Right ventricle myocardium superior (tissue), 1 donor: Measurements from ENCODE around the gene SLC7A6. TPM values are rescaled to one million over a fixed set of nuclear protein-coding genes. Genes with fewer than 3 reads are reported as not detected.

ENCODE experiments used
- ATAC-seq: fragments of 200-7000 bp; cut with Tn5 transposase; one replicate; pipeline ENCODE4 v1.9.1; 2020; ENCODE audit warnings: mild to moderate bottlenecking; ENCODE audit not compliant: poor library complexity
- DNase-seq: peaks from one replicate; pipeline ENCODE4 v3.0.0-alpha.2; 2020
- intact Hi-C: fragments of 100-400 bp; cut with DNase I; formaldehyde crosslinking; loops from one replicate; pipeline ENCODE4 v1.11.2; 2022
- total RNA-seq: library from RNA; stranded (reverse); fragmentation: NEBNext Ultra II Directional; extraction: Animal tissue kit (Norgen Biotek cat#: 25700); gene quantifications from one replicate; pipeline ENCODE4 v1.2.1, GENCODE V29; 2021
- donor health status: DM: no; HTN: yes; CAD: no; lungs with severe emphysema.

SLC7A6 gene
- total RNA-seq, 1 donor from 2014 or later: 38.7 TPM

- intact Hi-C loops: no loop called here
- no peak for ATAC-seq
- DNase-seq: no peak
These were observed 16.4 kb upstream of the SLC7A6 start for GRCh38 chr16:68247932-68248331.

GRCh38 chr16:68249371-68249770 is 15.0 kb upstream of the SLC7A6 start:
- intact Hi-C loops: no loop called here
- DNase-seq: no peak
- ATAC-seq: no peak

GRCh38 chr16:68250951-68251350 is 13.4 kb upstream of the SLC7A6 start:
- intact Hi-C loops: no loop called here
- DNase-seq (no peak), ATAC-seq (no peak)

DNA sequence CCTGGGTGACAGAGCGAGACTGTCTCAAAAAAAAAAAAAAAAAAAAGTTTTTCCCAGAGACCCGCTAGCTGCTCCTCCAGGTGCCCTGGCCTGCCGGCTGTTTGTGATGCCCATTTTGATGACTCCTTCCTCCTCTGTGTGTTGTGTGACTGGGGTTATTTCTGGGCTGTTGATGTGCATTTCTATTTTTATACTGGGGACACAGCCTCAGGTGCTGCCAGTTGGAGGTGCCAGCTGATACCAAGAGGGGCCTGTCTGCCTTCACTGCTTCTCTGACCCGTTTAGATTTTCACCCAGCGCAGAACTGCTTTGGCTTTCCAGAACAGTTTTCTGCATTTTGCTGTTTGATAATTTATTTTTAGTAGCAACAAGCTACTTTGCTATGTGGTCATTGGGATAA is 12.5 kb upstream of the SLC7A6 start:
- DNase-seq: no peak
- peak; percentile 89 for ATAC-seq
- intact Hi-C loops: no loop called here

DNA sequence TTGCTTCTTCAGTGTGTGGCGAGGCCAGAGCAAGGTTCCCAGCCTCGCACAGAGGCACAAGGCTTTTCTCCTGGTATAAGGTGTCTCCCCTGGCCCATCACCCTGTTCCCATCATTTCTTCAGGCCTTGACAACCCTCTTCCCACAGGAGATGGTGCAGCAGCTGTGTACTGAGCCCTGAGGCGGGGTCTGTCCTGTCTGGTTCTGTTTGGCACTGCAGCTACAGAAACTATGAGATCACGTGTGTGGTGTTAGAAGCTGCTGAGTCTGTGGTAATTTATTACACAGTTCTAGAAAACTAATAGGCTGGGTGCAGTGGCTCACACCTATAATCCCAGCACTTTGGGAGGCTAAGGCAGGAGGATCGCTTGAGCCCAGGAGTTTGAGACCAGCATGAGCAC is 11.9 kb upstream of the SLC7A6 start:
- peak; percentile 32 for ATAC-seq

DNA sequence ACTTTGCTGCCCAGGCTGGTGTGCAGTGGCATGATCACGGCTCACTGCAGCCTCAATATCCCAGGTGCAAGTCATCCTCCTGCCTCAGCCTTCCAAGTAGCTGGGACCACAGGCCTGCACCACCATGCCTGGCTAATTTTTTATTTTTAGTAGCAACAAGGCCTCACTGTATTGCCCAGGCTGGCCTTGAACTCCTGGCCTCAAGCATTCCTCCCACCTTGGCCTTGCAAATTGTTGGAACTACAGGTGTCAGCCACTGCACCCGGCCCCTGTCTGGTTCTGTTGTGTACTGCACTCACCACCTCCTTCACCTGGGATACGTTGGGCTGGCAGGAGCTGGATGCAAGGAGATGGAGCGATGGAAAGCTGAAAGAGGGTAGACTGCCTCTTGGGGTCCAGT is 10.6 kb upstream of the SLC7A6 start:
- intact Hi-C loops: no loop called here
- DNase-seq (no peak), ATAC-seq (no peak)

More for the DNA sequence above, 11.9 kb upstream of the SLC7A6 start:
- no peak for DNase-seq
- intact Hi-C loops: no loop called here

GRCh38 chr16:68255712-68256111 is 8.6 kb upstream of the SLC7A6 start:
- intact Hi-C loops: no loop called here
- ATAC-seq (no peak), DNase-seq (peak; percentile 32)

DNA sequence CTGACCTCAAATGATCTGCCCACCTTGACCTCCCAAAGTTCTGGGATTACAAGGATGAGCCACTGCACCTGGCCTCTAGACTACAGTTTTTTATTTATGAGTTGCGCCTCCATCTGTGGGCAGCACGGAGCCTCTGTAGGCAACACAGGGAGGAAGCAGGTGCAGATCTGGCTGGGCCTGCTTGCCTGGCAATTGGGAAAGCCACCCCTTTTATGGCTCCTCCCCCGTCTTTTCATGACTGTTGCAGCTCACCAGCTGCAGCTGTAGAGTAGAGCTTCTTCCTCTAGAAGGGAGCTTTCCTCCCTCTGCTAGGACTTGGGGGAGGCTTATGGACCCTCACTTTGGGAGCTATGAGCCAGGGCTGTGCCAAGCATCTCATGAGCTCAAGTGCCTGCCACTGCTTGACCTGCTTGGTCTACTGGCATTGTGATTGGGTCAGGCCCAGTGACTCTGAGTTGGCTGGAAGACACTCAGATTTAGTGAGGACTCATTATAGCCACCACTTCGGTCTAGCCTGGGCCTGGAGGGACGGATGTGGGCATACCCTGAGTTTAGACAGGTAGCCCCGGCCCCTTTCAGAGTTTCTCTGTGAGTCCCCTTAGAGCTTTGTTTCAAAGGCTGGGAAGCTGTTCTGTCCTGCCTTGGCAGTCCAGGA is 6.9 kb upstream of the SLC7A6 start:
- ATAC-seq: no peak
- intact Hi-C loops: no loop called here

GRCh38 chr16:68257906-68258800 is 6.2 kb upstream of the SLC7A6 start:
- intact Hi-C loops: no loop called here
- DNase-seq (peak; percentile 53), ATAC-seq (peak; percentile 38)

More for the DNA sequence above, 6.9 kb upstream of the SLC7A6 start:
- DNase-seq: peak; percentile 48

- ATAC-seq (peak; percentile 21), DNase-seq (peak; percentile 57)
- intact Hi-C loops: no loop called here
These were observed 5.1 kb upstream of the SLC7A6 start for GRCh38 chr16:68259007-68259825.

GRCh38 chr16:68263559-68264127 is 683 bp upstream of the SLC7A6 start:
- ATAC-seq (no peak), DNase-seq (peak; percentile 8)
- intact Hi-C loops: loop anchor here (2.0 to 5.0 kb wide), 2 partner anchors 49 to 65 kb away; partner anchors contain the start of genes PRMT7 and SLC7A6OS

- intact Hi-C loops: no loop called here
- ATAC-seq (peak; percentile 67), DNase-seq (peak; percentile 73)
These were observed 973 bp downstream of the SLC7A6 start for GRCh38 chr16:68265078-68265920.

GRCh38 chr16:68267612-68268405 is 3.5 kb downstream of the SLC7A6 start:
- no peak for ATAC-seq
- intact Hi-C loops: no loop called here
- peak; percentile 14 for DNase-seq

- no peak for DNase-seq
- intact Hi-C loops: no loop called here
- no peak for ATAC-seq
These were observed 5.5 kb downstream of the SLC7A6 start for GRCh38 chr16:68269793-68270192.

DNA sequence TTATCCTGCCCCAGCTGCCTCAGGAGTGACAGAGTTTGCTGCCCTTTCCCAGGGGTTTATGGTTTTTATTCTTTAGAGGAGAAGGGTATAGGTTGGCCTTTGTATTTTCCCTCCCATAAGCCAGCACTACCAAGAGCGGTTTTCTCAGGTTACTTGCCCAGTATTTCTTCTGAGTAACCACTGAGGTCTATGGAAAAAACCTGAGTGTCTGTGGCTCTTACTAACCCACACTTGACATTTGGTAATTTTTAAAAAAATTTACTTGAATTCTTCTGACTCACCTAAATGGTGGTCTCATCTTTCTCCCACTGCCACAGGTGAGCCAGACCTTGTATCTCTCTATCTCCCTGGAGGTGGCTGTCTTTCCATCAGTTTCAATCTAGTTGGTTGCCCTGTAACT is 6.0 kb downstream of the SLC7A6 start:
- intact Hi-C loops: no loop called here
- ATAC-seq (no peak), DNase-seq (no peak)

- ATAC-seq (no peak), DNase-seq (peak; percentile 25)
- intact Hi-C loops: no loop called here
These were observed 8.3 kb downstream of the SLC7A6 start for GRCh38 chr16:68272507-68273209.

GRCh38 chr16:68273459-68273858 is 9.1 kb downstream of the SLC7A6 start:
- intact Hi-C loops: no loop called here
- DNase-seq (no peak), ATAC-seq (no peak)
